Subcutaneous adipose tissue (tissue), 4 donors: ENCODE results near the gene DCLRE1B. TPM values are rescaled to one million over a fixed set of nuclear protein-coding genes. Genes with fewer than 3 reads are reported as not detected.

Experiments used
- CTCF ChIP-seq: fragments of 450-650 bp; IDR thresholded peaks from one replicate; pipeline ENCODE4 v1.5.1; 2016; ENCODE audit warnings: low read depth, mild to moderate bottlenecking, control low read depth, antibody characterized with exemption, moderate library complexity
- total RNA-seq, 4 donors: library from RNA; depleted of rRNA; stranded (reverse); fragments of >200 nt; gene quantifications; one replicate each; pipeline ENCODE4 v1.1.0, GENCODE V29; 2016

DCLRE1B gene
- total RNA-seq, 4 donors from 2014 or later = 4.1 to 9.0 (median 4.2) TPM

GRCh38 chr1:113935176-113935575 lies 30.1 kb downstream of the DCLRE1B start:
- no peak for TF ChIP-seq CTCF

GRCh38 chr1:113935970-113936369 lies 30.8 kb downstream of the DCLRE1B start:
- no peak for TF ChIP-seq CTCF

- TF ChIP-seq CTCF = no peak
Observed at GRCh38 chr1:113937146-113937545, 32.0 kb downstream of the DCLRE1B start.

- no peak for TF ChIP-seq CTCF
Observed at GRCh38 chr1:113938192-113938591, 33.1 kb downstream of the DCLRE1B start.

GRCh38 chr1:113940365-113941244 lies 35.5 kb downstream of the DCLRE1B start:
- no peak for TF ChIP-seq CTCF

GRCh38 chr1:113941245-113941559 lies 36.1 kb downstream of the DCLRE1B start:
- no peak for TF ChIP-seq CTCF

GRCh38 chr1:113942527-113942926 lies 37.4 kb downstream of the DCLRE1B start:
- TF ChIP-seq CTCF = no peak
